Mucosa of descending colon (tissue), 3 donors: ENCODE results near the gene DNAJC9. TPM values are rescaled to one million over a fixed set of nuclear protein-coding genes. Genes with fewer than 3 reads are reported as not detected.

Source experiments
- ATAC-seq: fragments of 200-7000 bp; cut with Tn5 transposase; one replicate; pipeline ENCODE4 v1.9.1; 2020; ENCODE audit warnings: mild to moderate bottlenecking, moderate library complexity
- DNase-seq, 3 donors: peaks; one replicate each; pipeline ENCODE4 v3.0.0-alpha.2; 2020
- H3K36me3 ChIP-seq: fragments of 200-600 bp; one replicate; pipeline ENCODE4 v1.8.0; 2021; ENCODE audit warnings: low read depth, mild to moderate bottlenecking
- H3K4me1 ChIP-seq: fragments of 200-600 bp; one replicate; pipeline ENCODE4 v1.8.0; 2021; ENCODE audit warnings: low read depth, mild to moderate bottlenecking
- H3K4me3 ChIP-seq: fragments of 200-600 bp; one replicate; pipeline ENCODE4 v1.8.0; 2021; ENCODE audit warnings: mild to moderate bottlenecking
- H3K9me3 ChIP-seq: fragments of 200-600 bp; one replicate; pipeline ENCODE4 v1.8.0; 2021; ENCODE audit warnings: mild to moderate bottlenecking
- intact Hi-C, 2 donors: fragments of 100-400 bp; cut with DNase I in 1 of 2; cut with micrococcal nuclease in 1 of 2; formaldehyde crosslinking; loops; one replicate each; pipeline versions ENCODE4 v1.11.0 to v1.11.1; 2022; cut with DNase I, micrococcal nuclease
- total RNA-seq, 3 donors: library from RNA; stranded (reverse); fragmentation: NEBNext Ultra II Directional in 2 of 3; extraction: Animal tissue kit (Norgen Biotek cat#: 25700) in 2 of 3; gene quantifications; one replicate each; pipeline versions ENCODE4 v1.2.1 to v1.2.4, GENCODE V29; 2021 to 2023
- TF ChIP-seq, protein P1 (sequence below): fragments of 200-600 bp; IDR thresholded peaks from one replicate; pipeline ENCODE4 v1.8.0; 2022; ENCODE audit warnings: antibody characterized with exemption, mild to moderate bottlenecking
- donor health status: DM: no; HTN: no; CAD: no; lungs with moderate emphysema.
- donor health status: DM: no; HTN: no; CAD: no.
- donor health status: DM: no; HTN: yes; CAD: no.

The DNAJC9 gene
- total RNA-seq, 3 donors from 2014 or later, result 12.7 to 18.2 (median 15.3) TPM

DNA sequence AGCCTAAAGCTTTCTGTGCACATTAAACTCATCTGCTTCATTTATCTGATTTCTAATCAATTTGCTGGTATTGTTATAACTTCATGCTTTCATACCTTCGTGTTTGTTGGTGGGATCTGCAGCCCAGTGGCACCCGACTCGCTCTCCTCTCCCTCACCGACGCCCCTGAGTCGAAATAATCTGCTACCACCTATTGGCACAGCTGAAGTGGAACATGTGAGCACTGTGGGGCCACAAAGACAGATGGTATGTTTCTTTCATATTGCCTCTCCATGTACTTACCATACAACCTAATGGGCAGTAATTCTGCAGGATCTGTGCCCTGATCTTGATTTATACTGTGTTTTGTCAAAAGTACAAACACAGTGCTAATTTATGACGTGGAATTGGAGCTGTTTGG, 12.4 kb downstream of the DNAJC9 start:
- TF ChIP-seq, protein P1, sequence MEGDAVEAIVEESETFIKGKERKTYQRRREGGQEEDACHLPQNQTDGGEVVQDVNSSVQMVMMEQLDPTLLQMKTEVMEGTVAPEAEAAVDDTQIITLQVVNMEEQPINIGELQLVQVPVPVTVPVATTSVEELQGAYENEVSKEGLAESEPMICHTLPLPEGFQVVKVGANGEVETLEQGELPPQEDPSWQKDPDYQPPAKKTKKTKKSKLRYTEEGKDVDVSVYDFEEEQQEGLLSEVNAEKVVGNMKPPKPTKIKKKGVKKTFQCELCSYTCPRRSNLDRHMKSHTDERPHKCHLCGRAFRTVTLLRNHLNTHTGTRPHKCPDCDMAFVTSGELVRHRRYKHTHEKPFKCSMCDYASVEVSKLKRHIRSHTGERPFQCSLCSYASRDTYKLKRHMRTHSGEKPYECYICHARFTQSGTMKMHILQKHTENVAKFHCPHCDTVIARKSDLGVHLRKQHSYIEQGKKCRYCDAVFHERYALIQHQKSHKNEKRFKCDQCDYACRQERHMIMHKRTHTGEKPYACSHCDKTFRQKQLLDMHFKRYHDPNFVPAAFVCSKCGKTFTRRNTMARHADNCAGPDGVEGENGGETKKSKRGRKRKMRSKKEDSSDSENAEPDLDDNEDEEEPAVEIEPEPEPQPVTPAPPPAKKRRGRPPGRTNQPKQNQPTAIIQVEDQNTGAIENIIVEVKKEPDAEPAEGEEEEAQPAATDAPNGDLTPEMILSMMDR, result no peak
- DNase-seq, result no peak
- no peaks in the 10 kb centered on the region for H3K36me3 ChIP-seq
- H3K4me3 ChIP-seq, result no peak overlapping the region
- H3K4me1 ChIP-seq, result no peaks in the 10 kb centered on the region
- ATAC-seq, result no peak
- no peaks in the 10 kb centered on the region for H3K9me3 ChIP-seq
- intact Hi-C loops, result no loop called here

DNA sequence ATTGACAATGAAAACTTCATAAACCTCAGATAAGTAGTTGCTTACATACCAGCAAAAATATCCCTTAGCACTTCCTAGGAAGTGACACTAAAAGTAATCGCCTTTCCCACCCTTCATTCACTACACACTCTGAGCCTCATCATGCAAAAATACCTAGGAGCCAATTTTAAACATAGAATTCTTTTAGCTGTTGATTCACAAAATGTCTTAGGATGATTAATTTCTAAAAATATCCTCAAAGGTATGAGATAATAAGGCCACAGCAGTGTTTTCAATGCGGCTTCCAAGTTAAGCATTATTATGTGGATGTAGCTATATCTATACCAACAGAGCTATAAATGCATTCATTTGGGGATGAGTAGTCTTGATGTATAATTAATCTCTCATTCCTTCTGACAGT, 13.2 kb downstream of the DNAJC9 start:
- intact Hi-C loops, result no loop called here
- Histone ChIP-seq H3K9me3 (no peaks in the 10 kb centered on the region), H3K4me3 (no peak overlapping the region), H3K4me1 (no peaks in the 10 kb centered on the region), H3K36me3 (no peaks in the 10 kb centered on the region)
- DNase-seq (no peak), ATAC-seq (no peak)
- TF ChIP-seq, protein P1, result no peak

DNA sequence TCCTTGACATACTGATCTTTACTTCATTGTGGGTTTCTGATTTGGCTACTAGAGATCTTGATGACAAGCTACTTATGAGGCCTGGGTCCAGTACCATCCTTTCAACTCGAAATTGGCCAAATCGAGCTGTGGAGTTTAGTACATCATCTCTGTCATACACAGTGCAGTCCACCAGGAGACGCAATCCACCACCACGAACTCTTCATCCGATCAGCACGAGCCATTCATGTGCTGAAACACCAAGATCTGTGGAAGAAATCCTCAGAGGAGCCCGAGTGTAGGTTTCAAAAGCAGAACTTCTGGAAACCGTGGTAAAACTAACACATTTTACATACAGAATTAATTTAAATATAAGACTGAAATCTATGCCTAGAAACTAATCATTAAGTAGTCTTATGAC, 14.2 kb downstream of the DNAJC9 start:
- DNase-seq (no peak), ATAC-seq (no peak)
- Histone ChIP-seq H3K4me3 (no peak overlapping the region), H3K4me1 (no peaks in the 10 kb centered on the region), H3K9me3 (no peaks in the 10 kb centered on the region), H3K36me3 (no peaks in the 10 kb centered on the region)
- TF ChIP-seq, protein P1, result no peak
- intact Hi-C loops, result no loop called here

GRCh38 chr10:73229567-73229966, 17.5 kb downstream of the DNAJC9 start:
- Histone ChIP-seq H3K9me3 (no peaks in the 10 kb centered on the region), H3K4me1 (no peaks in the 10 kb centered on the region), H3K4me3 (no peak overlapping the region), H3K36me3 (no peaks in the 10 kb centered on the region)
- TF ChIP-seq, protein P1, result no peak
- DNase-seq (no peak), ATAC-seq (no peak)
- intact Hi-C loops, result no loop called here

GRCh38 chr10:73228247-73228646, 18.8 kb downstream of the DNAJC9 start:
- intact Hi-C loops, result no loop called here
- TF ChIP-seq, protein P1, result no peak
- no peaks in the 10 kb centered on the region for H3K4me1 ChIP-seq
- DNase-seq, result no peak
- H3K9me3 ChIP-seq, result no peaks in the 10 kb centered on the region
- no peaks in the 10 kb centered on the region for H3K36me3 ChIP-seq
- no peak overlapping the region for H3K4me3 ChIP-seq
- ATAC-seq, result no peak

DNA sequence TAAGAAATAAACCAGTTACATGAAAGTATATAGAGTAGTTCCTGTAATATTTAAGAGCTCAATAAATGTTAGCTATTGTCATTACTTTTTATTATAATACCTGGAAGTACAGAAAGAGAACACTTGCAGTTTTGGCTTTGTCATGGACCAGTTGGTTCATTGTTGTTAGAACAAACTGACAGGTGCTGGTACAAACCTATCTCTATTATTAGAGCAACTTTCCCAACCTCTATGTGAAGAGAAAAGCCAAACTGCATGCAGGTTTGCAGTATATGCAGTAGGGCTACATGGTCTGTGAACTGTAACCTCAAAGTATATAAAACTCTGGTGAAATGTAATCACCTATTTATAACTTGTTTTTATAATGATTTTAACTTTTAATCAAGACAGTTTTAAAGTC, 20.4 kb downstream of the DNAJC9 start:
- ATAC-seq, result no peak
- Histone ChIP-seq H3K36me3 (no peaks in the 10 kb centered on the region), H3K9me3 (no peaks in the 10 kb centered on the region), H3K4me3 (no peak overlapping the region), H3K4me1 (no peaks in the 10 kb centered on the region)
- TF ChIP-seq, protein P1, result no peak
- intact Hi-C loops, result no loop called here
- no peak for DNase-seq
